B cell (primary cell): ENCODE data around the gene DYNLT2B. TPM values are rescaled to one million over a fixed set of nuclear protein-coding genes. Genes with fewer than 3 reads are reported as not detected.

ENCODE experiments used
- ATAC-seq: fragments of 200-7000 bp; cut with Tn5 transposase; one replicate; pipeline ENCODE4 v1.10.0; 2021; ENCODE audit warnings: low read depth, mild to moderate bottlenecking, moderate number of reproducible peaks, moderate library complexity
- CTCF ChIA-PET: fragments of 350-600 bp; sonication (Branson Sonifier 250); formaldehyde crosslinking; loops from one replicate; lab custom pipeline; 2021; ENCODE audit warnings: antibody characterized with exemption, inconsistent platforms; lab: Charles Lee
- POLR2A ChIA-PET: fragments of 350-600 bp; sonication (Branson Sonifier 250); formaldehyde crosslinking; loops from one replicate; lab custom pipeline; 2021; ENCODE audit warnings: antibody characterized with exemption; lab: Charles Lee
- DNase-seq: peaks from one replicate; pipeline ENCODE4 v3.0.0; 2013
- H2AFZ ChIP-seq: 2 replicates; pipeline ENCODE4 v1.6.1; 2012; ENCODE audit warnings: mild to moderate bottlenecking, low read depth, low read length; ENCODE audit not compliant: insufficient read depth, poor library complexity, severe bottlenecking
- H3K27ac ChIP-seq, 2 donors: 1 replicate in 1 of 2; 2 replicates in 1 of 2; pipeline ENCODE4 v1.5.1; 2012 to 2013; ENCODE audit warnings: low read length in 2 of 2, mild to moderate bottlenecking in 2 of 2, moderate library complexity in 1 of 2
- H3K27me3 ChIP-seq, 4 experiments: fragments of 200-600 bp in 1 of 4; sonication (generic) in 1 of 4; replicated peaks in 1 of 4; 1 replicate in 2 of 4; 2 replicates in 2 of 4; pipeline versions ENCODE4 v1.6.1 to v1.7.0; 2013 to 2016; ENCODE audit warnings: low read length in 3 of 4, mild to moderate bottlenecking in 2 of 4, mixed read lengths in 1 of 4, moderate library complexity in 1 of 4; ENCODE audit not compliant: insufficient read depth in 4 of 4, control insufficient read depth in 3 of 4; ENCODE audit errors: control extremely low read depth in 1 of 4
- H3K36me3 ChIP-seq, 2 experiments: replicated peaks in 1 of 2; 1 replicate in 1 of 2; 2 replicates in 1 of 2; pipeline versions ENCODE4 v1.6.1 to v1.7.1; 2013; ENCODE audit warnings: low read length in 1 of 2; ENCODE audit not compliant: insufficient read depth in 2 of 2, control insufficient read depth in 1 of 2; ENCODE audit errors: control extremely low read depth in 1 of 2, extremely low read depth in 1 of 2
- H3K4me1 ChIP-seq, 2 donors: fragments of 200-600 bp in 1 of 2; sonication (generic) in 1 of 2; 1 replicate in 1 of 2; 2 replicates in 1 of 2; pipeline versions ENCODE4 v1.5.1 to v1.6.1; 2013 to 2017; ENCODE audit warnings: low read length in 2 of 2; ENCODE audit not compliant: control insufficient read depth in 2 of 2, insufficient read depth in 2 of 2
- H3K4me2 ChIP-seq: replicated peaks from 2 replicates; pipeline ENCODE3; 2012; ENCODE audit warnings: mild to moderate bottlenecking, low read depth, low read length; ENCODE audit not compliant: poor library complexity, severe bottlenecking
- H3K4me3 ChIP-seq, 5 experiments: fragments of 200-600 bp in 1 of 5; sonication (generic) in 1 of 5; 1 replicate in 3 of 5; 2 replicates in 2 of 5; pipeline versions ENCODE4 v1.5.1 to v1.7.0; 2011 to 2016; ENCODE audit warnings: low read length in 4 of 5, mild to moderate bottlenecking in 4 of 5, low read depth in 2 of 5, control low read depth in 1 of 5, moderate library complexity in 1 of 5; ENCODE audit not compliant: insufficient read depth in 1 of 5; ENCODE audit errors: control extremely low read depth in 1 of 5, extremely low read depth in 1 of 5
- H3K79me2 ChIP-seq: fragments of 200-600 bp; sonication (generic); one replicate; pipeline ENCODE4 v1.6.0; 2016; ENCODE audit warnings: low read length; ENCODE audit not compliant: control insufficient read depth, insufficient read depth
- H3K9ac ChIP-seq: fragments of 200-600 bp; sonication (generic); 2 replicates; pipeline ENCODE4 v1.6.1; 2017; ENCODE audit warnings: mild to moderate bottlenecking, low read length, moderate library complexity
- H3K9me3 ChIP-seq, 3 donors: one replicate each; pipeline versions ENCODE4 v1.6.1 to v1.7.1; 2013; ENCODE audit warnings: low read length in 2 of 3; ENCODE audit not compliant: control insufficient read depth in 2 of 3, insufficient read depth in 1 of 3; ENCODE audit errors: control extremely low read depth in 1 of 3
- H4K20me1 ChIP-seq: 2 replicates; pipeline ENCODE4 v1.6.0; 2012; ENCODE audit warnings: mild to moderate bottlenecking, low read length; ENCODE audit not compliant: insufficient read depth, control insufficient read depth, poor library complexity, severe bottlenecking
- H3K27ac Mint-ChIP-seq: one replicate; pipeline ENCODE4 v1.8.0; 2021; ENCODE audit warnings: mixed read lengths
- H3K27me3 Mint-ChIP-seq: one replicate; pipeline ENCODE4 v1.8.0; 2021; ENCODE audit warnings: mixed read lengths
- H3K4me1 Mint-ChIP-seq: one replicate; pipeline ENCODE4 v1.8.0; 2021; ENCODE audit warnings: mixed read lengths
- H3K4me3 Mint-ChIP-seq: one replicate; pipeline ENCODE4 v1.8.0; 2021; ENCODE audit warnings: mixed read lengths
- H3K9me3 Mint-ChIP-seq: one replicate; pipeline ENCODE4 v1.8.0; 2022; ENCODE audit warnings: mixed read lengths; ENCODE audit not compliant: insufficient read depth
- CTCF ChIP-seq: fragments of 200-600 bp; IDR thresholded peaks from one replicate; pipeline ENCODE4 v1.8.0; 2022; ENCODE audit warnings: antibody characterized with exemption, mild to moderate bottlenecking
- EZH2 ChIP-seq: IDR thresholded peaks from 2 replicates; pipeline ENCODE4 v1.6.1; 2012; ENCODE audit warnings: borderline replicate concordance, low read depth, mild to moderate bottlenecking, moderate library complexity, low read length; ENCODE audit not compliant: insufficient read depth, poor library complexity, severe bottlenecking
- WGBS: methylation state at CpG from one replicate; pipeline ENCODE4 v1.1.5; 2013; ENCODE audit warnings: missing lambda C conversion rate; ENCODE audit not compliant: insufficient coverage; 5-methylcytosine and 5-hydroxymethylcytosine counted together
- intact Hi-C: fragments of 100-400 bp; cut with micrococcal nuclease; formaldehyde crosslinking; loops from one replicate; pipeline ENCODE4 v1.10.0; 2022
- polyA plus RNA-seq: library from polyadenylated mRNA; depleted of rRNA; stranded (reverse); fragments of >200 nt; gene quantifications from 2 replicates; pipeline ENCODE4 v1.2.3, GENCODE V29; 2012
- total RNA-seq, 2 donors: library from RNA; stranded (reverse); fragments of 120-200 nt in 1 of 2; gene quantifications; 1 replicate in 1 of 2; 2 replicates in 1 of 2; pipeline versions ENCODE4 v1.2.3 to v1.2.4, GENCODE V29; 2013 to 2022

Gene DYNLT2B
- total and polyA plus RNA-seq, 2 donors (not counting 1 experiment from before 2014, with no cell fraction given), result 5.2 to 6.5 TPM

GRCh38 chr3:196260784-196261183, 57.3 kb downstream of the DYNLT2B start:
- TF ChIP-seq EZH2 (no peak), CTCF (no peak)
- no peaks in the 10 kb centered on the region for H3K27me3 ChIP-seq
- no peak overlapping the region for H3K4me2 ChIP-seq
- 100% methylated on average over 1 of the region's 4 CpGs for WGBS
- Mint-ChIP-seq H3K9me3 (peaks cover 3% of the 10 kb centered on the region), H3K4me3 (no peak overlapping the region), H3K4me1 (no peaks in the 10 kb centered on the region), H3K27ac (no peak overlapping the region), H3K27me3 (no peaks in the 10 kb centered on the region)
- no peaks in the 10 kb centered on the region for H3K4me1 ChIP-seq
- H3K36me3 ChIP-seq, result peaks cover 5 to 16% of the 10 kb centered on the region in 2 experiments
- H3K79me2 ChIP-seq, result peaks cover 14% of the 10 kb centered on the region
- intact Hi-C loops, result no loop called here
- no peaks in the 10 kb centered on the region for H4K20me1 ChIP-seq
- DNase-seq (no peak), ATAC-seq (no peak)
- no peak overlapping the region for H3K9ac ChIP-seq
- H3K4me3 ChIP-seq, result no peak overlapping the region
- H3K27ac ChIP-seq, result no peak overlapping the region
- CTCF ChIA-PET, result interaction anchor here (1.8 kb wide), 1 partner anchor 8 kb away, joined by 8 read pairs; no protein-coding TSS in a partner anchor
- no peaks in the 10 kb centered on the region for H3K9me3 ChIP-seq
- H2AFZ ChIP-seq, result no peak overlapping the region
- POLR2A ChIA-PET, result no interaction called here

GRCh38 chr3:196255776-196256175, 62.3 kb downstream of the DYNLT2B start:
- no peaks in the 10 kb centered on the region for H3K27me3 ChIP-seq
- H3K4me2 ChIP-seq, result no peak overlapping the region
- peaks cover 9 to 14% of the 10 kb centered on the region in 2 experiments for H3K36me3 ChIP-seq
- H3K27ac Mint-ChIP-seq, result no peak overlapping the region
- H3K4me3 ChIP-seq, result no peak overlapping the region
- POLR2A ChIA-PET, result no interaction called here
- peaks cover under 1% of the 10 kb centered on the region for H3K9me3 Mint-ChIP-seq
- intact Hi-C loops, result loop anchor here (10.0 kb wide), 2 partner anchors 99 to 429 kb away; no protein-coding TSS in a partner anchor
- no peak overlapping the region for H3K27ac ChIP-seq
- H3K4me1 Mint-ChIP-seq, result peaks cover 8% of the 10 kb centered on the region
- H3K9ac ChIP-seq, result no peak overlapping the region
- no peak overlapping the region for H2AFZ ChIP-seq
- peaks cover 0 to 4% (median 0%) of the 10 kb centered on the region in 3 donors for H3K9me3 ChIP-seq
- ATAC-seq, result no peak
- no peaks in the 10 kb centered on the region for H4K20me1 ChIP-seq
- no peak for TF ChIP-seq CTCF
- no peak for TF ChIP-seq EZH2
- CTCF ChIA-PET, result interaction anchor here (0.6 to 1.4 kb wide), 5 partner anchors 65 to 252 kb away, joined by 3 to 4 read pairs (median 3); no protein-coding TSS in a partner anchor
- H3K79me2 ChIP-seq, result peaks cover 6% of the 10 kb centered on the region
- no peaks in the 10 kb centered on the region for H3K27me3 Mint-ChIP-seq
- no CpG with 5 or more reads among the region's 1 CpG for WGBS
- no peak for DNase-seq
- no peak overlapping the region for H3K4me3 Mint-ChIP-seq
- H3K4me1 ChIP-seq, result no peaks in the 10 kb centered on the region
